SK-N-SH (cell line): ENCODE data around the gene ENTPD2. TPM values are rescaled to one million over a fixed set of nuclear protein-coding genes. Genes with fewer than 3 reads are reported as not detected.

Experiments
- CTCF ChIA-PET: fragments of 300-600, 350-600 bp; formaldehyde crosslinking; extraction: SDS; loops from one replicate; lab custom pipeline; 2021; lab: Yijun Ruan, JAX
- POLR2A ChIA-PET: fragments of 350-600 bp; sonication (Branson Sonifier 250); formaldehyde crosslinking; extraction: SDS; loops from one replicate; lab custom pipeline; 2020; ENCODE audit warnings: antibody characterized with exemption, inconsistent platforms; lab: Yijun Ruan, JAX
- DNase-seq: peaks from one replicate; pipeline ENCODE4 v3.0.0; 2012
- H2AFZ ChIP-seq: fragments of 200-600 bp; sonication (generic); 2 replicates; pipeline ENCODE4 v1.8.1; 2016; ENCODE audit warnings: antibody characterized with exemption, mild to moderate bottlenecking, low read depth
- H3F3A ChIP-seq: fragments of 200-600 bp; sonication (generic); replicated peaks from 2 replicates; pipeline ENCODE3; 2016; ENCODE audit warnings: antibody characterized with exemption, mild to moderate bottlenecking; ENCODE audit not compliant: insufficient read depth
- H3K27ac ChIP-seq, 2 experiments: fragments of 200-500 bp in 1 of 2; fragments of 200-600 bp in 1 of 2; sonication (Bioruptor generic) in 1 of 2; sonication (generic), shearing (Covaris generic) in 1 of 2; 2 replicates each; pipeline versions ENCODE4 v1.5.1 to v1.6.1; 2014 to 2016; ENCODE audit warnings: low read depth in 2 of 2, inconsistent platforms in 1 of 2, low read length in 1 of 2, mild to moderate bottlenecking in 1 of 2, mixed read lengths in 1 of 2
- H3K27me3 ChIP-seq: fragments of 200-600 bp; sonication (generic), shearing (Covaris generic); 2 replicates; pipeline ENCODE4 v1.6.1; 2016; ENCODE audit warnings: mixed run types; ENCODE audit not compliant: insufficient read depth
- H3K36me3 ChIP-seq, 2 experiments: fragments of 200-500 bp in 1 of 2; fragments of 200-600 bp in 1 of 2; sonication (Bioruptor generic) in 1 of 2; sonication (generic) in 1 of 2; replicated peaks in 1 of 2; 2 replicates each; pipeline versions ENCODE3 to v1.5.1; 2014 to 2016; ENCODE audit warnings: low read length in 1 of 2, mild to moderate bottlenecking in 1 of 2; ENCODE audit not compliant: insufficient read depth in 2 of 2, control insufficient read depth in 1 of 2
- H3K4me1 ChIP-seq, 2 experiments: fragments of 200-500 bp in 1 of 2; fragments of 200-600 bp in 1 of 2; sonication (Bioruptor generic) in 1 of 2; sonication (generic), shearing (Covaris generic) in 1 of 2; 2 replicates each; pipeline versions ENCODE4 v1.5.1 to v1.6.1; 2014 to 2016; ENCODE audit warnings: low read depth in 1 of 2, low read length in 1 of 2, mixed run types in 1 of 2; ENCODE audit not compliant: insufficient read depth in 2 of 2, control insufficient read depth in 1 of 2
- H3K4me2 ChIP-seq: fragments of 200-600 bp; sonication (generic), shearing (Covaris generic); 2 replicates; pipeline ENCODE4 v1.6.1; 2017; ENCODE audit warnings: mixed run types
- H3K4me3 ChIP-seq, 2 experiments: fragments of 200-500 bp in 1 of 2; fragments of 200-600 bp in 1 of 2; sonication (Bioruptor generic) in 1 of 2; sonication (generic), shearing (Covaris generic) in 1 of 2; 2 replicates each; pipeline versions ENCODE4 v1.5.1 to v1.8.1; 2014 to 2016; ENCODE audit warnings: low read depth in 2 of 2, inconsistent platforms in 1 of 2, low read length in 1 of 2, mild to moderate bottlenecking in 1 of 2, mixed read lengths in 1 of 2, moderate library complexity in 1 of 2
- H3K79me2 ChIP-seq: fragments of 200-600 bp; sonication (generic); 2 replicates; pipeline ENCODE4 v1.8.1; 2017; ENCODE audit warnings: mild to moderate bottlenecking; ENCODE audit not compliant: insufficient read depth
- H3K9ac ChIP-seq: fragments of 200-600 bp; sonication (generic); 2 replicates; pipeline ENCODE4 v1.6.1; 2017; ENCODE audit warnings: mixed run types
- H3K9me2 ChIP-seq: fragments of 200-600 bp; sonication (generic); 2 replicates; pipeline ENCODE4 v1.6.1; 2017; ENCODE audit warnings: mixed run types
- H3K9me3 ChIP-seq: fragments of 200-600 bp; sonication (generic); 2 replicates; pipeline ENCODE4 v1.6.1; 2017; ENCODE audit warnings: mixed run types, mild to moderate bottlenecking, moderate library complexity
- H4K20me1 ChIP-seq: fragments of 200-600 bp; sonication (generic); 2 replicates; pipeline ENCODE4 v1.6.1; 2017; ENCODE audit warnings: mild to moderate bottlenecking, mixed run types; ENCODE audit not compliant: insufficient read depth
- CTCF ChIP-seq: fragments of 200-600 bp; sonication (generic); IDR thresholded peaks from 2 replicates; pipeline ENCODE4 v1.6.1; 2017; ENCODE audit warnings: antibody characterized with exemption, mild to moderate bottlenecking, moderate library complexity
- ELF1 ChIP-seq: IDR thresholded peaks from 2 replicates; pipeline ENCODE4 v1.4.0; 2012
- FOXJ3 ChIP-seq: sonication (generic); formaldehyde crosslinking; IDR thresholded peaks from 2 replicates; pipeline ENCODE4 v1.5.1; 2020; ENCODE audit warnings: mild to moderate bottlenecking, missing genetic modification reagents
- GATA2 ChIP-seq: sonication (generic); formaldehyde crosslinking; IDR thresholded peaks from 2 replicates; pipeline ENCODE4 v1.5.0; 2020; ENCODE audit warnings: mild to moderate bottlenecking, missing genetic modification reagents
- RAD21 ChIP-seq: IDR thresholded peaks from 2 replicates; pipeline ENCODE4 v1.6.1; 2012; ENCODE audit warnings: mild to moderate bottlenecking, low read length
- RCOR1 ChIP-seq: fragments of 150-350 bp; IDR thresholded peaks from 2 replicates; pipeline ENCODE4 v1.6.1; 2017; ENCODE audit warnings: antibody characterized with exemption, low read length
- TAF1 ChIP-seq: IDR thresholded peaks from 2 replicates; pipeline ENCODE4 v1.6.1; 2012; ENCODE audit warnings: low read depth, mild to moderate bottlenecking, low read length, moderate library complexity, borderline replicate concordance
- TCF12 ChIP-seq: IDR thresholded peaks from 2 replicates; pipeline ENCODE4 v1.4.0; 2012
- TEAD4 ChIP-seq: IDR thresholded peaks from 2 replicates; pipeline ENCODE4 v1.4.0; 2012; ENCODE audit warnings: mild to moderate bottlenecking, borderline replicate concordance; ENCODE audit not compliant: insufficient read depth
- USF1 ChIP-seq: IDR thresholded peaks from 2 replicates; pipeline ENCODE4 v1.4.0; 2012; ENCODE audit warnings: low read depth, borderline replicate concordance
- YY1 ChIP-seq: IDR thresholded peaks from 2 replicates; pipeline ENCODE4 v1.4.0; 2012; ENCODE audit warnings: low read depth, mild to moderate bottlenecking
- ZBTB33 ChIP-seq: IDR thresholded peaks from 2 replicates; pipeline ENCODE4 v1.4.0; 2012; ENCODE audit warnings: low read depth, borderline replicate concordance
- WGBS: methylation state at CpG from one replicate; pipeline ENCODE4 v1.1.6; 2017; ENCODE audit warnings: low lambda C conversion rate; 5-methylcytosine and 5-hydroxymethylcytosine counted together
- polyA plus RNA-seq, 3 experiments: library from polyadenylated mRNA; depleted of rRNA; stranded (reverse); fragments of >200 nt; gene quantifications; 2 replicates each; pipeline ENCODE4 v1.2.3, GENCODE V29; 2012

Gene ENTPD2
- polyA plus RNA-seq, 1 of the 3 experiments (the other 2 are of a cell fraction), result not detected

GRCh38 chr9:137029058-137029936 is 24.6 kb downstream of the ENTPD2 start (continued):
- TF ChIP-seq ZBTB33 (no peak), YY1 (no peak), TEAD4 (no peak), GATA2 (no peak), FOXJ3 (CRISPR knock-in tag) (no peak), RCOR1 (0 out of 2 replicates have a peak, but pooled peaks have one; percentile 34), USF1 (no peak)

- ChIA-PET CTCF (interaction anchor here (0.6 to 15.1 kb wide), 54 partner anchors 9 to 357 kb away, joined by 3 to 350 read pairs (median 5); partner anchors contain the start of genes AJM1, C8G, CLIC3 and FBXW5), POLR2A (interaction anchor here (1.1 to 1.4 kb wide), 3 partner anchors 27 to 80 kb away, joined by 3 to 5 read pairs (median 4); no protein-coding TSS in a partner anchor)
- 0 out of 2 replicates have a peak, but pooled peaks cover 3% of the 10 kb centered on the region for H3K79me2 ChIP-seq
- peak overlapping the region in 1 of 2 experiments; percentile 43; a peak in 2 of 4 replicates for H3K27ac ChIP-seq
- no peak overlapping the region for H3K9ac ChIP-seq
- no peak overlapping the region for H2AFZ ChIP-seq
- H3K4me2 ChIP-seq, result peak overlapping the region; percentile 99
- DNase-seq, result peak; percentile 91
- peak overlapping the region; percentile 62 to 73 for H3K4me3 ChIP-seq
- H4K20me1 ChIP-seq, result no peaks in the 10 kb centered on the region
- no peaks in the 10 kb centered on the region for H3K9me3 ChIP-seq
- TF ChIP-seq ELF1, result no peak
- no peak for TF ChIP-seq TCF12
- peak; percentile 7; the same call in 1 of the 2 replicates for TF ChIP-seq CTCF
- peak; percentile 27; the same call in 1 of the 2 replicates for TF ChIP-seq RAD21
- no peak for TF ChIP-seq YY1
- TF ChIP-seq TAF1, result no peak
- under 1% methylated on average over 15 of the region's 98 CpGs for WGBS
- H3K4me1 ChIP-seq, result peaks cover 5 to 49% of the 10 kb centered on the region in 2 experiments; a peak in 1 of 4 replicates
- no peaks in the 10 kb centered on the region for H3K36me3 ChIP-seq
- H3K27me3 ChIP-seq, result no peaks in the 10 kb centered on the region
- no peaks in the 10 kb centered on the region for H3K9me2 ChIP-seq
- no peaks in the 10 kb centered on the region for H3F3A ChIP-seq
These were observed 25.4 kb downstream of the ENTPD2 start for GRCh38 chr9:137028263-137029057.
